Gastrocnemius medialis (tissue), 4 donors: ENCODE data around the gene ATP5F1D.

Experiments
- CTCF ChIP-seq, 5 experiments: fragments of 450-650 bp in 3 of 5; fragments of 200-600 bp in 2 of 5; sonication (generic) in 2 of 5; IDR thresholded peaks in 4 of 5; conservative IDR thresholded peaks in 1 of 5; 1 replicate in 4 of 5; 2 replicates in 1 of 5; pipeline ENCODE4 v1.5.1; 2016 to 2019; ENCODE audit warnings: antibody characterized with exemption in 5 of 5, mild to moderate bottlenecking in 3 of 5, moderate library complexity in 3 of 5
- POLR2A ChIP-seq, 2 donors: fragments of 450-650 bp; IDR thresholded peaks; one replicate each; pipeline ENCODE4 v1.6.1; 2017; ENCODE audit warnings: antibody characterized with exemption in 2 of 2, mild to moderate bottlenecking in 2 of 2, moderate library complexity in 2 of 2

- TF ChIP-seq CTCF (IDR thresholded peaks at IDR 0.05 in 4 of 5, conservative IDR thresholded peaks at IDR 0.05 in 1 of 5) (no peak), POLR2A (IDR thresholded peaks at IDR 0.05) (no peak)
These were observed 19.7 kb upstream of the ATP5F1D start for GRCh38 chr19:1221904-1222255.
